Adipocyte (in vitro differentiated cells): ENCODE results near the gene ASF1B.

Experiments
- DNase-seq: peaks from one replicate; pipeline ENCODE4 v3.0.0-alpha.2; 2015; ENCODE audit warnings: low read depth
- H3K27me3 ChIP-seq: replicated peaks from 2 replicates; pipeline ENCODE4 v1.7.0; 2013; ENCODE audit warnings: mild to moderate bottlenecking, low read length, moderate library complexity; ENCODE audit not compliant: control insufficient read depth, insufficient read depth
- H3K36me3 ChIP-seq: 2 replicates; pipeline ENCODE4 v1.7.0; 2013; ENCODE audit warnings: low read length, mild to moderate bottlenecking, moderate library complexity; ENCODE audit not compliant: control insufficient read depth, insufficient read depth, severe bottlenecking
- H3K4me1 ChIP-seq: 2 replicates; pipeline ENCODE4 v1.7.0; 2013; ENCODE audit warnings: mild to moderate bottlenecking, low read length, moderate library complexity; ENCODE audit not compliant: control insufficient read depth, insufficient read depth
- H3K4me3 ChIP-seq: 2 replicates; pipeline ENCODE4 v1.7.0; 2013; ENCODE audit warnings: mild to moderate bottlenecking, low read length, moderate library complexity
- H3K9ac ChIP-seq: 2 replicates; pipeline ENCODE4 v1.7.0; 2013; ENCODE audit warnings: mild to moderate bottlenecking, low read length, moderate library complexity
- H3K9me3 ChIP-seq: 2 replicates; pipeline ENCODE4 v1.7.0; 2013; ENCODE audit warnings: mild to moderate bottlenecking, low read length, moderate library complexity; ENCODE audit not compliant: control insufficient read depth

The ASF1B gene

DNA sequence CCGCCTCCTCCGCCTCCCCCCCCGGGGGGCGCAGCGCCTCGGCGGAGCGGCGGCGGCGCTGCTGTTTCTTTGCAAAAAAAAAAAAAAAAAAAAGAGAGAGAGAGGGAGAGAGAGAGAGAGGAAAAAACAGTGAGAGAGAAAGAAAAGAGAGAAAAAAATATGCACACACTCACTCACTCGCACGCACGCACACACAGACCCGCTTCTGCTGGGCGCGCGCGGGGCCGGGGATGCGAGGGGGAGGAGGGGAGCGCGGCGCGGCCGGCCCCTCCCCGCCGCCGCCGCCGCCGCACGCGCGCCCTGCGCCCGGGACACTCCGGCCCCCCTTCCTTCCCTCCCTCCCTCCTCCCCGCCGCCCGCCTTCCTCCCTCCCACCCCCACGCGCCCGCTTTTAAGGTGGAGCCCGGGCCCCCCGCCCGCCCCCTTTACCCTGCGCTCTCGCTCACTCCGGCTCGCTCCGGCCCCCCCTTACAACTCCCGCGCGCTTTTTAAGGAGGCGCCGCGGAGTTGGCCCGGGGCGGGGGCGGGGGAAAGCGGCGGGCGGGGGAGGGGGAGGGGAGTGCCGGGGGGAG lies 45.8 kb downstream of the ASF1B start, which contains the start of gene SAMD1:
Gene SAMD1 (minus strand): TSS at position 243 of the 572 bp plus-strand sequence.
- peak within 1 kb of the TSS; percentile 87 for H3K4me3 ChIP-seq
- H3K4me1 ChIP-seq, result peaks cover 11% of the 10 kb centered on the region
- H3K9me3 ChIP-seq, result peaks cover 9% of the 10 kb centered on the region
- H3K27me3 ChIP-seq, result no peaks in the 10 kb centered on the region
- peak; percentile 97 for DNase-seq
- H3K9ac ChIP-seq, result peak within 1 kb of the TSS; percentile 92
- peaks cover 19% of the 10 kb centered on the region for H3K36me3 ChIP-seq

DNA sequence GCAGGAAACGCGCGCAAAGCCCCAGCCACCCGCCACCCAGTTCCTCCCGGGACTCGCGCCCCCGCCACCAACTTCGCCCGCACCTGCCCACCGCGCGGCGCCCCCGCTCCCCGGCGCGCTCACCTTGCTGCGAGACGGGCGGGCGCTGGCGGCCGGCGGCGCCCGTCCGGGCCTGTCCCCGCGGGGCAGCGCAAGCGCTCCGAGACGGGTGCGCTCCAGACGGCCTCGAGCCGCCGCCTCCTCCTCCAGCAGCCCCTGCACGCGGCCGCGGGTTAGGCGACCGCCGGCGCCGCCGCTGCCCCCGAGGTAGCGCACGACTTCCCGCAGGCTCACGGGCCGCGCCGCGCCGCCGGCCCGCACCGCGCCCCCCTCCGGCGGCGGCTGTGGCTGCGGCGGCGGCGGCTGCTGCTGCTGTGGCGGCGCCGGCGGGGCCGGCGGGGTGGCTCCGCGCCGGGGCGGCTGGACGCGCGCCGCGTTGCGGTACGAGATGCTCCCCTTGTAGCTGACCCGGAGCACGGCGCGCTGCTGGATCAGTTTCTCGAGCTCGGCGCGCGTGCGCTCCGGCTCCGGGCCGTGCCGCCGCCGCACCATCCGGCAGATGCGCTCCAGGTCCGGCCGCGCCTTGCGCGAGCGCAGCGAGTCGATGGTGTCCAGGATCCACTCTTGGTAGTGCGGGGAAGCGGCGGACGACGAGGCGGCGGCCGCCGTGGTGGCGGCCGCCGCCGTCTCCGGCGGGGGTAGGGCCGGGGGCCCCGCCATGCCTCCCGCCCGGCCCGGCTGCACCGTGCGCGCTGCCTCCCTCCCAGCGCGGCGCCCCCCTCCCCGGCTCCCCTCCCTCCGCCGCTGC lies 46.5 kb downstream of the ASF1B start:
- peak overlapping the region; percentile 54 for H3K9ac ChIP-seq
- H3K9me3 ChIP-seq, result peaks cover 9% of the 10 kb centered on the region
- peaks cover 11% of the 10 kb centered on the region for H3K4me1 ChIP-seq
- peak overlapping the region; percentile 76 for H3K4me3 ChIP-seq
- H3K36me3 ChIP-seq, result peaks cover 19% of the 10 kb centered on the region
- no peaks in the 10 kb centered on the region for H3K27me3 ChIP-seq
- DNase-seq, result peak; percentile 77

DNA sequence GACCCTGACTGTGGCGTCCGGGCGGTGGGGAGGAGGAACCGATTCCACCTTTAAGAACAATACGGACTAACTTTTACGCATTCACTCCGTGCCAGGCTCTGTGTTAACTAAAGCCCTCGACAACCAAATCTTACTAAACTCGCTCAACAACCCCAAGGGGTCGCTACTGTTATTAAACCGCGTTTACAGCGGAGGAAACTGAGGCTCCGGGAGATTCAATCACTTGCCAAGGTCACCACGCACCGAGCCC lies 47.1 kb downstream of the ASF1B start:
- Histone ChIP-seq H3K9ac (peak overlapping the region; percentile 49), H3K4me1 (peaks cover 11% of the 10 kb centered on the region), H3K9me3 (peaks cover 9% of the 10 kb centered on the region), H3K4me3 (peak overlapping the region; percentile 70), H3K36me3 (peaks cover 19% of the 10 kb centered on the region), H3K27me3 (no peaks in the 10 kb centered on the region)
- DNase-seq, result peak; percentile 40

DNA sequence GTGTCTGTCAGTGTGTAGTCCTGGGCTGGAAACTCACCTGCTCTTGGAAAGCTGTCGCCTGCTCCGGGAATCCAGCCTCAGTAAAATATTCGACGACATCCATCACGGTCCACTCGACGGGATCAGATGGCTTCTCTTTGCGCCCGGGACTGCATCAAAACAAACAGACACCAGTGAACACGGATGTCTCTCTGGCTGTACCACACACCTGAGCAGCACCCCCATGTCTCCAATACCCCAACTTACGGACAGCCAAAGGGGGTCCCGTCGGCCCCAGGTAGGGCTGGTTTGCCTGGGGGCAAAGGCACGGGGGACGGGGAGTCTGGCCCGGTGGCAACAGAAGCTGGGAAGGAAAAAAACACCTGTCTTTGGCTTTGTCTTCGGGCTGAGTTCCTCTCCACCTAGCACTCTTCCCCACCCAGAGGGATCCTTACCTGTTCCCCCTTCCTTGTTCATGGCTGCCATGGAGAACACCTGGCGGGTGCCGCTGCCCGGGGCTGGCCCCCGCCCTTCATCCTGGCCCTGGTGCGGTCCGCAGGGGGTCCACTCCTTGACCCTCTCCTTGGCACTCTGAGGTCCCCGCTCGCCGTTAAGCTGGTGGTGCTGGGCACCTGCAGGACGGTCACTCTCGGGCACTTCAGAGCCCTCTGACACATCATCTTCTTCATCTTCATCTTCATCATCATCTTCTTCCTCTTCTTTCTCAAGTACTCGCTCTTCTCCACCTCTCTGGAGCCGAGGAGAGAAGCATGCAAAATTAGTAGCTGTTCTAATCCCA lies 47.6 kb downstream of the ASF1B start:
- Histone ChIP-seq H3K36me3 (peaks cover 19% of the 10 kb centered on the region), H3K4me3 (peak overlapping the region; percentile 70), H3K9me3 (peaks cover 9% of the 10 kb centered on the region), H3K27me3 (no peaks in the 10 kb centered on the region), H3K9ac (peak overlapping the region; percentile 49), H3K4me1 (peaks cover 11% of the 10 kb centered on the region)
- no peak for DNase-seq

DNA sequence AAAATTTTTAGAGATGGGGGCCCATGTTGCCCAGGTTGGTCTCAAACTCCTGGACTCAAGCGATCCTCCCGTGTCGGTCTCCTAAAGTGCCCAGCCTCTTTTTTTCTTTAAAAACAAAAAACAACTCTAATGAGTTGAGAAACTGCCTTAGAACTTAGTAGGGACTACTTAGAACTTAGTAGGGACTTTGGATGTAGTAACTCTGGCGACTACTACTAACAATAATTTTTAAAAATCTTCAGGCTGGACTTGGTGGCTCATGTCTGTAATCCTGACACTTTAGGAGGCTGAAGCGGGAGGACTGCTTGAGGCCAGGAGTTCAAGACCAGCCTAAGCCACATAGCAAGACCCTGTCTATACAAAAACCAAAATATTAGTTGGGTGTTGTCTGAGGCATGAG lies 50.3 kb downstream of the ASF1B start:
- Histone ChIP-seq H3K27me3 (no peaks in the 10 kb centered on the region), H3K4me1 (peaks cover 13% of the 10 kb centered on the region), H3K9me3 (no peaks in the 10 kb centered on the region), H3K9ac (no peak overlapping the region), H3K36me3 (peaks cover 14% of the 10 kb centered on the region), H3K4me3 (no peak overlapping the region)
- no peak for DNase-seq

DNA sequence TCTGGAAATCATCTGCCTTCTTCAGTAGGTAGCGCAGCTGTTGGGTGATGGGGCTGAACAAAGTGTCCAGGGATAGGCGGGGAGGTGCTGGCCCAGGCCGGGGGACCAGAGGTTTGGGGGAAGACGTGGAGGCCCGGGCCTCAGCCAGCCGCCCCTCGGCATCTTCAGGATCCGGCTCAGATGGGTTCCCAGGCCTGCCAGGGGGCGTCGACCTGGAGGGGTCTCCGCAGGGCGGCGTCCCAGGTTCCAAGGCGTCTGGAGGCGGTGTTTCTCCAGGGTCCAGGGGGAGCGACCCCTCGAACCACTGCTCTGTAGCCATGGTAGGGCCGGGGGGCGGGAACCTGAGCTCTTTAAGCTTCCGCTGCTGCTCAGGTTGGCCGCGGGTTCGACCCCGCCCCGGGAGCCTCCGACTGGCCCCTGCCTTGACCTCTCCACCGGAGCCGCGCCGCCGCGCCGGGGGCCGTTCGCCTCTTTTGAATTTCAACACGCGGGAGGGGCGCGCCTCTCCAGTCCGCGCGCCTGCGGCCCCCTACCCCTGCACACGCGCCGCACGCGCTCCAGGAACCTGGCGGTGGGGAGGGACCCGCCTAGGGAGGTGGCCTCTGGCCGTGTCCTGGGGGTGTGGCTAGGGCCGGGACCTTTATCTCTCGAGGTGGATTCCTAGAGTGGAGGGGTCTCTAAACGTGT lies 50.9 kb downstream of the ASF1B start, which contains the start of gene C19orf67:
Gene C19orf67 (minus strand): TSS at position 475 of the 687 bp plus-strand sequence. CDS start 156 bp downstream, at position 319.
- DNase-seq, result no peak
- no peaks in the 10 kb centered on the region for H3K27me3 ChIP-seq

DNA sequence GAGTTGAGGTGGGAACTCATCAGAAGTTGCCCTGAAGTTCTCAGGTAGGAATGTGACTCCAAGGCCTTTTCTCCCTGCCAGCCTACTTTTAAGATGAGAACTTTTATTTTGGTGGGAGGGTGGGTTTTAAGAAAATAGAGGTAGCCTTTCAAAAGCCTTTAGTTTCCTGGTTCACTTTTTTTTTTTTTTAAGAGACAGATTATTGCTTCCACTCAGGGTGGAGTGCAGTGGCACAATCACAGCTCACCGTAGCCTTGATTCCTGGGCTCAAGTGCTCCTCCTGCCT lies 53.8 kb downstream of the ASF1B start:
- H3K27me3 ChIP-seq, result no peaks in the 10 kb centered on the region
- peak overlapping the region; percentile 93 for H3K4me3 ChIP-seq

More for the DNA sequence above, 50.9 kb downstream of the ASF1B start, which contains the start of gene C19orf67:
- Histone ChIP-seq H3K4me3 (no peak within 1 kb of the TSS), H3K36me3 (peaks cover 14% of the 10 kb centered on the region), H3K9ac (no peak within 1 kb of the TSS), H3K9me3 (no peaks in the 10 kb centered on the region), H3K4me1 (peaks cover 14% of the 10 kb centered on the region)

DNA sequence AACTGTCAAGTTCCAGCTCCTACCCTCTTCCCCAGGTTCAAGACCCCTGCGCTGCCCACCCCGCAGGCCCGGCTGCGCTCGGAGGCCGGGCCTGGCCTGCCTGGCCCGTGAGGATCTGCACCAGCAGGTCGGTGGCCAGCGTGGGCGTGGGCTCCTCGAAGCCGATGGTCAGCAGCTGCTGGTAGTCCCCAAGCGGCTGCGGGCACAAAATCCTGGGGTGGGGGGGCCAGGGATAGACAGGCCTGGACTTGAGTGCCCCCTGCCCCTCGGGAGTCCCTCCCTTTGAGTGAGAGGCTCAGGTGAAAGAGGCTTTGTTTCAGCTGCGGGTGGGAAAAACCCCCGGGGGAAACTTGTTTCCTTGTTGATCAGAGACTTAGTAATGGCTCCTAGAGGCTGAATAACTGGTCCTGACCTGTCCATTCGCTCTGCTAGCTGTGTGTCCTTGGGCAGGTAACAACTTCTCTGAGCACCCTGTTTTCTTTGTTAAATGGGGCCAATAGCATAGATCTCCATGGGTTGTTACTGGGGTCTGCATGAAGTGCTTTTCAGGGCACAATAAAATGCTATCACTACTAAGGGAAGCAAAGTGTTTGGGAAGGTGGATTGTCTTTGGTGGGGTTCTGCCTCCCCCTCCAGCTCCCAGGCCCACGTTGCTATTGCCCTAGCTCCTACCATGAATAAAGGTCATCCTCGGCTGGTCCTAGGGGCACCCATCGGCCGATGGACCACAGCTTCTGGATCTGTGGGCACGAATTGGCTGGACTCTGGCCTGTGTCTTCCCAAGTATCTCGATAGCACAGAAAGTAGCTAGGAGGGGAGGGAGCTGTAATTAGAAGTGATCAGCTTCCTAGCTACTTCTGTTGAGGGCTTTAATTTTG lies 54.4 kb downstream of the ASF1B start:
- Histone ChIP-seq H3K4me3 (peak overlapping the region; percentile 93), H3K4me1 (peaks cover 18% of the 10 kb centered on the region), H3K27me3 (no peaks in the 10 kb centered on the region), H3K9me3 (no peaks in the 10 kb centered on the region), H3K36me3 (no peaks in the 10 kb centered on the region), H3K9ac (peak overlapping the region; percentile 96)
- DNase-seq, result peak; percentile 63

More for the DNA sequence above, 53.8 kb downstream of the ASF1B start:
- H3K4me1 ChIP-seq, result peaks cover 18% of the 10 kb centered on the region
- DNase-seq, result no peak
- no peaks in the 10 kb centered on the region for H3K9me3 ChIP-seq
- peaks cover under 1% of the 10 kb centered on the region for H3K36me3 ChIP-seq
- H3K9ac ChIP-seq, result peak overlapping the region; percentile 96

DNA sequence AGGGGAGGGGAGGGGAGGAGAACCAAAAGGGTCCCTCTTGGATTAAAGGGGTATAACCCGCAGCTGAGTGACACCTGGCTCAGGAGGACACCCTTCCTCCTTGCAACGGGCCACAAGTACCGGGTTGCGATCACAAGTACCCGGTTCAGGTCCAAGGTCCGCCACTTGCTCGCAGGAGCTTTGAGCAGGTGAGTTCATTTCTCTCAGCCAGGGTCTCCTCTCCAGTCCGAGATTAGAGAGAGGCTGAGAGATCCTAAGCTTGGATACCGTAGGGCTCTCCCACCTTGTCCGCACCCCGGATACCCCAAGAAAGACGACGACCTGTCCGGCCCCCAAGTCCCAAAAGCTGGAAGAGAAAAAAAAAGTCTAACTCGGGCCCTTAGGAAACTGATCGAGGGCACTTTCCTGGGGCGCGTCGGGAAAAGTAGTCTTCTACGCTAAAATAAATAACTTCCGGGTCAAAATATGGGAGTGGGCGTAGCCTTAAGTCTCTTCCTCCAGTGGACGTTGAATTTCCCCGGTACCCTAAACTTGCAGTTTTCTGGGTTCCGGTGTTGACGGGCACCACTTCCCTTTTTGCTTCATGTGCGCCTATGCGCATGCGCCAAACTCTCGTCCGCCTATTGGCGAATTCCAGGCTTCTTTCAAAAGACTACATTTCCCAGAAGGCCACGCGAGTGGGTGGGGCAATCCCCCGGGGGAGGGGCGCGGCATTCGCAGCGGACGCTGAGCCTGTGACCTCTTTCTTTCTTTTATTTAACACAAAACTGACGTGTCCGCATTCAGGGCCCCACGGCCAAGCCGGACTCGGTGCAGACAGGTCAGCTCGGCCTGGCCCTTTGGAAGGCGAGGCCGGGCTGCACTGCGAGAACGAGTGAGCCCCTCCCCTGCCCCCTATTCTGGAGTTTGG lies 55.2 kb downstream of the ASF1B start:
- peak; percentile 100 for DNase-seq
- no peaks in the 10 kb centered on the region for H3K27me3 ChIP-seq
- H3K36me3 ChIP-seq, result no peaks in the 10 kb centered on the region
- peak overlapping the region; percentile 96 for H3K9ac ChIP-seq
- no peaks in the 10 kb centered on the region for H3K9me3 ChIP-seq
- H3K4me1 ChIP-seq, result peaks cover 18% of the 10 kb centered on the region
- H3K4me3 ChIP-seq, result peak overlapping the region; percentile 93
